Heart right ventricle (tissue), 16 donors: Measurements from ENCODE around the gene TRMU. TPM values are rescaled to one million over a fixed set of nuclear protein-coding genes. Genes with fewer than 3 reads are reported as not detected.

Experiments used
- ATAC-seq, 8 donors: fragments of 200-7000 bp; cut with Tn5 transposase; one replicate each; pipeline ENCODE4 v1.9.1; 2020; ENCODE audit warnings: mild to moderate bottlenecking in 8 of 8, moderate library complexity in 8 of 8, moderate number of reproducible peaks in 1 of 8
- DNase-seq, 2 donors: peaks; one replicate each; pipeline ENCODE4 v3.0.0-alpha.2; 2020
- H3K27ac ChIP-seq, 10 donors: fragments of 200-600 bp; sonication (generic) in 2 of 10; one replicate each; pipeline versions ENCODE4 v1.5.0 to v1.8.0; 2020 to 2022; ENCODE audit warnings: mild to moderate bottlenecking in 3 of 10
- H3K27me3 ChIP-seq, 7 donors: fragments of 200-600 bp; one replicate each; pipeline ENCODE4 v1.8.0; 2021 to 2022; ENCODE audit warnings: mild to moderate bottlenecking in 2 of 7
- H3K36me3 ChIP-seq, 9 donors: fragments of 200-600 bp; sonication (generic) in 1 of 9; one replicate each; pipeline versions ENCODE4 v1.5.0 to v1.8.0; 2020 to 2022; ENCODE audit warnings: mild to moderate bottlenecking in 2 of 9
- H3K4me1 ChIP-seq, 9 donors: fragments of 200-600 bp; sonication (generic) in 1 of 9; one replicate each; pipeline versions ENCODE4 v1.5.0 to v1.8.0; 2020 to 2022; ENCODE audit warnings: mild to moderate bottlenecking in 4 of 9
- H3K4me3 ChIP-seq, 10 donors: fragments of 200-600 bp; sonication (generic) in 2 of 10; one replicate each; pipeline versions ENCODE4 v1.5.0 to v1.8.0; 2020 to 2022; ENCODE audit warnings: mild to moderate bottlenecking in 7 of 10, moderate library complexity in 2 of 10
- H3K9me3 ChIP-seq, 11 donors: fragments of 200-600 bp in 10 of 11; sonication (generic) in 2 of 11; one replicate each; pipeline versions ENCODE4 v1.5.0 to v1.8.0; 2013 to 2022; ENCODE audit warnings: mild to moderate bottlenecking in 2 of 11, control low read depth in 1 of 11, moderate library complexity in 1 of 11
- WGBS, 2 donors: extraction: QIAGEN DNeasy Blood & Tissue Kit; methylation state at CpG; one replicate each; pipeline ENCODE4 v1.1.7; 2013; ENCODE audit warnings: inconsistent platforms in 1 of 2; 5-methylcytosine and 5-hydroxymethylcytosine counted together
- intact Hi-C, 10 donors: fragments of 100-400 bp; cut with DNase I; formaldehyde crosslinking; loops; one replicate each; pipeline versions ENCODE4 v1.11.1 to v1.14.2; 2022
- polyA plus RNA-seq, 2 donors: library from polyadenylated mRNA; stranded (reverse); fragments of 200-250 nt; gene quantifications; one replicate each; pipeline ENCODE4 v1.2.3, GENCODE V29; 2013
- total RNA-seq, 10 donors: library from RNA; stranded (reverse); fragmentation: NEBNext Ultra II Directional in 3 of 10; extraction: Animal tissue kit (Norgen Biotek cat#: 25700) in 3 of 10; gene quantifications; one replicate each; pipeline versions ENCODE4 v1.2.1 to v1.2.4, GENCODE V29; 2021 to 2023
- TF ChIP-seq, protein P1 (sequence below), 9 donors: fragments of 200-600 bp; sonication (generic) in 2 of 9; IDR thresholded peaks; one replicate each; pipeline versions ENCODE4 v1.5.0 to v1.8.0; 2021 to 2022; ENCODE audit warnings: antibody characterized with exemption in 9 of 9, mild to moderate bottlenecking in 5 of 9, moderate library complexity in 1 of 9
- donor health status: Arrhythmogenic right ventricular cardiomyopathy.
- donor health status: ischemic (EF 13 %, LVEDD 7.1; RV severe dilation, severe dysfunction).
- donor health status: healthy with polysubstance abuse.
- donor health status: DM: no; HTN: yes; CAD: no.
- donor health status: DM: no; HTN: no; CAD: no.
- donor health status: ischemic (EF 25% LVEDD 6.9; RV normal size, moderate dysfunction).
- donor health status: ischemic (EF 25% LVEDD 5.7; RV mildly dilated, moderate dysfunction).
- donor health status: healthy.
- donor health status: DM: yes; HTN: yes; CAD: no.
- donor health status: Ischemic cardiomyopathy.
- donor health status: ischemic (EF 35%, LVEDD 5.7; RV mildly dilated, moderate dysfunction).
- donor health status: nonischemic (EF 11% LVEDD 7.7; RV severe dilation, severe dysfunction).
- donor health status: DM: yes; HTN: yes; CAD: no.
- donor health status: PGD.
- donor health status: ischemic (EF 29% LVEDD 5.4; RV normal size, mild dysfunction).
- donor health status: nonischemic (EF 23%, LVEDD 6.1; RV moderate dilation, normal function).

Gene TRMU
- total and polyA plus RNA-seq, 12 donors, result 22.1 to 80.5 (median 31.1) TPM

GRCh38 chr22:46371623-46372226 lies 36.2 kb downstream of the TRMU start:
- Histone ChIP-seq H3K4me1 (peaks cover 0 to under 1% (median 0%) of the 10 kb centered on the region in 9 donors), H3K27me3 (peaks cover 0 to 26% (median 6%) of the 10 kb centered on the region in 7 donors), H3K27ac (no peak overlapping the region), H3K36me3 (no peaks in the 10 kb centered on the region), H3K9me3 (peaks cover 0 to 14% (median 4%) of the 10 kb centered on the region in 11 donors), H3K4me3 (no peak overlapping the region)
- TF ChIP-seq, protein P1, sequence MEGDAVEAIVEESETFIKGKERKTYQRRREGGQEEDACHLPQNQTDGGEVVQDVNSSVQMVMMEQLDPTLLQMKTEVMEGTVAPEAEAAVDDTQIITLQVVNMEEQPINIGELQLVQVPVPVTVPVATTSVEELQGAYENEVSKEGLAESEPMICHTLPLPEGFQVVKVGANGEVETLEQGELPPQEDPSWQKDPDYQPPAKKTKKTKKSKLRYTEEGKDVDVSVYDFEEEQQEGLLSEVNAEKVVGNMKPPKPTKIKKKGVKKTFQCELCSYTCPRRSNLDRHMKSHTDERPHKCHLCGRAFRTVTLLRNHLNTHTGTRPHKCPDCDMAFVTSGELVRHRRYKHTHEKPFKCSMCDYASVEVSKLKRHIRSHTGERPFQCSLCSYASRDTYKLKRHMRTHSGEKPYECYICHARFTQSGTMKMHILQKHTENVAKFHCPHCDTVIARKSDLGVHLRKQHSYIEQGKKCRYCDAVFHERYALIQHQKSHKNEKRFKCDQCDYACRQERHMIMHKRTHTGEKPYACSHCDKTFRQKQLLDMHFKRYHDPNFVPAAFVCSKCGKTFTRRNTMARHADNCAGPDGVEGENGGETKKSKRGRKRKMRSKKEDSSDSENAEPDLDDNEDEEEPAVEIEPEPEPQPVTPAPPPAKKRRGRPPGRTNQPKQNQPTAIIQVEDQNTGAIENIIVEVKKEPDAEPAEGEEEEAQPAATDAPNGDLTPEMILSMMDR (IDR thresholded peaks at IDR 0.05), result no peak
- DNase-seq (no peak), ATAC-seq (no peak)
- 88 to 95% methylated on average over 2 of the region's 2 CpGs for WGBS, 2 donors
- intact Hi-C loops, result no loop called here

- intact Hi-C loops, result no loop called here
- H3K9me3 ChIP-seq, result peaks cover 0 to 14% (median 4%) of the 10 kb centered on the region in 11 donors
- ATAC-seq (no peak), DNase-seq (peak in 1 of 2 donors; percentile 5)
- H3K4me3 ChIP-seq, result no peak overlapping the region
- H3K27me3 ChIP-seq, result peaks cover 0 to 17% (median 0%) of the 10 kb centered on the region in 7 donors
- no peak overlapping the region for H3K27ac ChIP-seq
- H3K4me1 ChIP-seq, result peaks cover 0 to 10% (median 2%) of the 10 kb centered on the region in 9 donors
- WGBS, 2 donors, result 92 to 94% methylated on average over 18 of the region's 18 CpGs
- H3K36me3 ChIP-seq, result no peaks in the 10 kb centered on the region
- TF ChIP-seq, protein P1 (IDR thresholded peaks at IDR 0.05), result no peak
Observed at GRCh38 chr22:46372686-46373085, 37.2 kb downstream of the TRMU start.

GRCh38 chr22:46373159-46373558 lies 37.6 kb downstream of the TRMU start:
- intact Hi-C loops, result no loop called here
- Histone ChIP-seq H3K36me3 (no peaks in the 10 kb centered on the region), H3K9me3 (peaks cover 0 to 14% (median 4%) of the 10 kb centered on the region in 11 donors), H3K27ac (no peak overlapping the region), H3K27me3 (peaks cover 0 to 12% (median 0%) of the 10 kb centered on the region in 7 donors), H3K4me3 (no peak overlapping the region), H3K4me1 (peaks cover 0 to 15% (median 3%) of the 10 kb centered on the region in 9 donors)
- TF ChIP-seq, protein P1 (IDR thresholded peaks at IDR 0.05), result no peak
- peak in 1 of 2 donors; percentile 13 for DNase-seq
- 67 to 68% methylated on average over 8 of the region's 8 CpGs for WGBS, 2 donors
- ATAC-seq, result no peak

- Histone ChIP-seq H3K36me3 (no peaks in the 10 kb centered on the region), H3K27me3 (peaks cover 0 to 12% (median 0%) of the 10 kb centered on the region in 7 donors), H3K4me3 (no peak overlapping the region), H3K9me3 (peaks cover 0 to 14% (median 4%) of the 10 kb centered on the region in 11 donors), H3K4me1 (peaks cover 0 to 15% (median 3%) of the 10 kb centered on the region in 9 donors), H3K27ac (no peak overlapping the region)
- WGBS, 2 donors, result 60 to 75% methylated on average over 31 of the region's 31 CpGs
- intact Hi-C loops, result no loop called here
- no peak for ATAC-seq
- TF ChIP-seq, protein P1 (IDR thresholded peaks at IDR 0.05), result no peak
- DNase-seq, result peak in 1 of 2 donors; percentile 6
Observed at GRCh38 chr22:46373921-46374662, 38.6 kb downstream of the TRMU start.
